A673 (cell line): Measurements from ENCODE around the gene FMNL3.

Experiments used
- EZH2 ChIP-seq: fragments of 200-600 bp; sonication (generic); IDR thresholded peaks from 2 replicates; pipeline ENCODE4 v1.6.1; 2017; ENCODE audit warnings: borderline replicate concordance, low read depth, mild to moderate bottlenecking, mixed read lengths, antibody characterized with exemption, low read length; ENCODE audit not compliant: poor library complexity, severe bottlenecking
- TF ChIP-seq, protein P1 (sequence below): fragments of 300-800, 200-600 bp; sonication (generic); conservative IDR thresholded peaks from 2 replicates; pipeline ENCODE4 v1.5.1; 2017; ENCODE audit warnings: low read depth, mild to moderate bottlenecking, antibody characterized with exemption, low read length, moderate library complexity, mixed read lengths

DNA sequence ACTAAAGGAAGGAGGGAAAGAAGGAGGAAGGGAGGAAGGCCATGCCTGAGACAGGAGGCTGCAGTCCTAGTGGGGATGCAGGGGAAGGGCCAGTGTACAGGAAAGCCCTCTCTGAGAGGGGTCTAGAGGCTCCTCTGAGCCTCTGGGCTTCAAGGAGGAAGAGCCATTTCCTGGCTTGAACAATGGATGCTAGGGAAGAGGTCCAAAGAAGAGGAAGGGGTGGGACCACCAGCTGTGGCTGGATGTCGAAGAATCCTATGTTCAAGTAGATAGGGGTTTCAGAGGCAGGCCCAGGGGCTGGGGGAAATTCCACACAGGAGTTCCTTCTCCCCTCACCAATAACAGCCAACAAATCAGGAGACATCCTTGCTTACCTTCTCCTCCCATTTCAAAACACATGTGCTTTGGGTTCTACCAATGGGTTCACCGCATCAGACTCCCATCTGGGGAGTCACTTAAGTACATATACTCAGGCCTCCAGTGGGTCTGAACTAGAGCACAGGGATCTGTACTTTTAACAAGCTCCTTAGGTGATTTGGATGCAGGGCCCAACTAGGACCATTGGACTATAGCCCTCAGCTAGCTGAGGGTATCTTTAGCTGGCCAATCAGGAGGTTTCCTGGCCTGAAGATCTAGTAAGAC is 51.5 kb downstream of the FMNL3 start:
- TF ChIP-seq, protein P1, sequence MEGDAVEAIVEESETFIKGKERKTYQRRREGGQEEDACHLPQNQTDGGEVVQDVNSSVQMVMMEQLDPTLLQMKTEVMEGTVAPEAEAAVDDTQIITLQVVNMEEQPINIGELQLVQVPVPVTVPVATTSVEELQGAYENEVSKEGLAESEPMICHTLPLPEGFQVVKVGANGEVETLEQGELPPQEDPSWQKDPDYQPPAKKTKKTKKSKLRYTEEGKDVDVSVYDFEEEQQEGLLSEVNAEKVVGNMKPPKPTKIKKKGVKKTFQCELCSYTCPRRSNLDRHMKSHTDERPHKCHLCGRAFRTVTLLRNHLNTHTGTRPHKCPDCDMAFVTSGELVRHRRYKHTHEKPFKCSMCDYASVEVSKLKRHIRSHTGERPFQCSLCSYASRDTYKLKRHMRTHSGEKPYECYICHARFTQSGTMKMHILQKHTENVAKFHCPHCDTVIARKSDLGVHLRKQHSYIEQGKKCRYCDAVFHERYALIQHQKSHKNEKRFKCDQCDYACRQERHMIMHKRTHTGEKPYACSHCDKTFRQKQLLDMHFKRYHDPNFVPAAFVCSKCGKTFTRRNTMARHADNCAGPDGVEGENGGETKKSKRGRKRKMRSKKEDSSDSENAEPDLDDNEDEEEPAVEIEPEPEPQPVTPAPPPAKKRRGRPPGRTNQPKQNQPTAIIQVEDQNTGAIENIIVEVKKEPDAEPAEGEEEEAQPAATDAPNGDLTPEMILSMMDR: no peak
- TF ChIP-seq EZH2: no peak
